Measurements from ENCODE around the gene KRT82. TPM values are rescaled to one million over a fixed set of nuclear protein-coding genes. Genes with fewer than 3 reads are reported as not detected.

KRT82 gene
- total and polyA plus RNA-seq, 4 donors, result not detected

DNA sequence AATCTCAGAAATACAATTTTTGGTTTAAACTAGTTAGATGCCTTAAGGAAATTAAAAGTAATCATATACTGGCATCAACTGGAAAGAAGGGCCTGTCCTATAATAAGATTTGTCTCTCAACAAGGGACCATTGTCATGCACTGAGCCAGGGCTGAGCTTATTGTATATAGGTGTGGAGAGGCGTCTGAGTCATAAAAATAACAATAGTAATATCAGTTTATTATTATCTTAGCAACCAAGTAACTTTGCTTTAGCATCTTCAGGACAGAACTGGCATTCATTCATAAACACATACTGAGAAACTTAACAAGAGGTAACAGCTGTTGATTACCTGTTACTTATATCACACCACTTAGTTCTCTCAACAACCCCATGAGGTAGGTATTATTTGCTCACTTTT is 20.9 kb upstream of the KRT82 start:
- ATAC-seq (ENCODE audit: insufficient read depth, low FRiP score) (no peak), DNase-seq (no peak)
- H3K9ac ChIP-seq (ENCODE audit: insufficient read depth in 1 of 2, low read length in 2 of 2), result no peak overlapping the region
- TF ChIP-seq, protein P1, sequence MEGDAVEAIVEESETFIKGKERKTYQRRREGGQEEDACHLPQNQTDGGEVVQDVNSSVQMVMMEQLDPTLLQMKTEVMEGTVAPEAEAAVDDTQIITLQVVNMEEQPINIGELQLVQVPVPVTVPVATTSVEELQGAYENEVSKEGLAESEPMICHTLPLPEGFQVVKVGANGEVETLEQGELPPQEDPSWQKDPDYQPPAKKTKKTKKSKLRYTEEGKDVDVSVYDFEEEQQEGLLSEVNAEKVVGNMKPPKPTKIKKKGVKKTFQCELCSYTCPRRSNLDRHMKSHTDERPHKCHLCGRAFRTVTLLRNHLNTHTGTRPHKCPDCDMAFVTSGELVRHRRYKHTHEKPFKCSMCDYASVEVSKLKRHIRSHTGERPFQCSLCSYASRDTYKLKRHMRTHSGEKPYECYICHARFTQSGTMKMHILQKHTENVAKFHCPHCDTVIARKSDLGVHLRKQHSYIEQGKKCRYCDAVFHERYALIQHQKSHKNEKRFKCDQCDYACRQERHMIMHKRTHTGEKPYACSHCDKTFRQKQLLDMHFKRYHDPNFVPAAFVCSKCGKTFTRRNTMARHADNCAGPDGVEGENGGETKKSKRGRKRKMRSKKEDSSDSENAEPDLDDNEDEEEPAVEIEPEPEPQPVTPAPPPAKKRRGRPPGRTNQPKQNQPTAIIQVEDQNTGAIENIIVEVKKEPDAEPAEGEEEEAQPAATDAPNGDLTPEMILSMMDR (IDR thresholded peaks at IDR 0.05; ENCODE audit: control extremely low read depth, extremely low read depth), result no peak
- no peak overlapping the region for H3K27ac ChIP-seq (ENCODE audit: low read depth in 1 of 2, low read length in 1 of 2)
- H3K9me3 ChIP-seq (ENCODE audit: control insufficient read depth in 4 of 4, insufficient read depth in 3 of 4, low read length in 3 of 4), result no peaks in the 10 kb centered on the region
- H3K4me1 ChIP-seq (ENCODE audit: control insufficient read depth in 5 of 5, insufficient read depth in 5 of 5, low read length in 5 of 5), result peaks cover 0 to 13% (median 0%) of the 10 kb centered on the region in 5 donors
- no peaks in the 10 kb centered on the region for H3K36me3 ChIP-seq (ENCODE audit: control insufficient read depth in 4 of 4, insufficient read depth in 4 of 4, low read length in 4 of 4)
- 73 to 80% methylated on average over 1 of the region's 1 CpG for WGBS, 2 donors
- H3K27me3 ChIP-seq (ENCODE audit: control insufficient read depth in 3 of 3, insufficient read depth in 3 of 3, low read length in 2 of 3), result peaks cover 0 to 6% (median 0%) of the 10 kb centered on the region in 3 donors
- no peak overlapping the region for H3K4me3 ChIP-seq

GRCh38 chr12:52426034-52426433 is 19.9 kb upstream of the KRT82 start:
- Histone ChIP-seq H3K9ac (ENCODE audit: insufficient read depth in 1 of 2, low read length in 2 of 2) (no peak overlapping the region), H3K9me3 (ENCODE audit: control insufficient read depth in 4 of 4, insufficient read depth in 3 of 4, low read length in 3 of 4) (no peaks in the 10 kb centered on the region), H3K4me3 (no peak overlapping the region), H3K4me1 (ENCODE audit: control insufficient read depth in 5 of 5, insufficient read depth in 5 of 5, low read length in 5 of 5) (peaks cover 0 to 13% (median 0%) of the 10 kb centered on the region in 5 donors), H3K36me3 (ENCODE audit: control insufficient read depth in 4 of 4, insufficient read depth in 4 of 4, low read length in 4 of 4) (no peaks in the 10 kb centered on the region), H3K27ac (ENCODE audit: low read depth in 1 of 2, low read length in 1 of 2) (no peak overlapping the region), H3K27me3 (ENCODE audit: control insufficient read depth in 3 of 3, insufficient read depth in 3 of 3, low read length in 2 of 3) (peaks cover 0 to 2% (median 0%) of the 10 kb centered on the region in 3 donors)
- ATAC-seq (ENCODE audit: insufficient read depth, low FRiP score) (no peak), DNase-seq (no peak)
- TF ChIP-seq, protein P1 (IDR thresholded peaks at IDR 0.05; ENCODE audit: control extremely low read depth, extremely low read depth), result no peak
- 93 to 96% methylated on average over 2 of the region's 2 CpGs for WGBS, 2 donors

- no peak overlapping the region for H3K4me3 ChIP-seq
Measured at GRCh38 chr12:52425466-52425865, 19.3 kb upstream of the KRT82 start.

More at GRCh38 chr12:52425466-52425865, 19.3 kb upstream of the KRT82 start:
- TF ChIP-seq, protein P1 (IDR thresholded peaks at IDR 0.05; ENCODE audit: control extremely low read depth, extremely low read depth), result no peak
- ATAC-seq (ENCODE audit: insufficient read depth, low FRiP score) (no peak), DNase-seq (no peak)
- 84 to 89% methylated on average over 5 of the region's 5 CpGs for WGBS, 2 donors
- Histone ChIP-seq H3K27ac (ENCODE audit: low read depth in 1 of 2, low read length in 1 of 2) (no peak overlapping the region), H3K36me3 (ENCODE audit: control insufficient read depth in 4 of 4, insufficient read depth in 4 of 4, low read length in 4 of 4) (no peaks in the 10 kb centered on the region), H3K27me3 (ENCODE audit: control insufficient read depth in 3 of 3, insufficient read depth in 3 of 3, low read length in 2 of 3) (peaks cover 0 to 2% (median 0%) of the 10 kb centered on the region in 3 donors), H3K9me3 (ENCODE audit: control insufficient read depth in 4 of 4, insufficient read depth in 3 of 4, low read length in 3 of 4) (no peaks in the 10 kb centered on the region), H3K9ac (ENCODE audit: insufficient read depth in 1 of 2, low read length in 2 of 2) (no peak overlapping the region), H3K4me1 (ENCODE audit: control insufficient read depth in 5 of 5, insufficient read depth in 5 of 5, low read length in 5 of 5) (peaks cover 0 to 13% (median 0%) of the 10 kb centered on the region in 5 donors)

Data from lung (tissue), 12 donors.